Measurements from ENCODE around the gene IFT43.

IFT43 gene

DNA sequence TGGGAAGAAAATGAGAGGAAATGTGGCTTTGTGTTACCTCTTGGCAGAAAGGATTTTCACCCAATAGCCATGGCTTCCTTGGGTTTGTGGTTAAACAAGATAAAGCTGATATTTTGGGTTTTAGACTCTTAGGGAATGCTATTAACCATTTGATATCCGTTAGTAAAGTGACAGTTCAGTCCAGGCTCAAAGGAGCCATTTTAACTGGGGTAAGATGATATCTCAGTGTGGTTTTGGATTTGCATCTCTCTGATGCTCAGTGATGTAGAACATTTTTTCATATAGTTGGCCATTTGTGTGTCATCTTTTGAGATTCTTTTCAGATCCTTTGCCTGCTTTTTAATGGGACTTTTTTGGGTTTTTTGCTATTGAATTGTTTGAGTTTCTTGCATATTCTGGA, 30.1 kb downstream of the IFT43 start:
- DNase-seq (ENCODE audit: low spot score): no peak

DNA sequence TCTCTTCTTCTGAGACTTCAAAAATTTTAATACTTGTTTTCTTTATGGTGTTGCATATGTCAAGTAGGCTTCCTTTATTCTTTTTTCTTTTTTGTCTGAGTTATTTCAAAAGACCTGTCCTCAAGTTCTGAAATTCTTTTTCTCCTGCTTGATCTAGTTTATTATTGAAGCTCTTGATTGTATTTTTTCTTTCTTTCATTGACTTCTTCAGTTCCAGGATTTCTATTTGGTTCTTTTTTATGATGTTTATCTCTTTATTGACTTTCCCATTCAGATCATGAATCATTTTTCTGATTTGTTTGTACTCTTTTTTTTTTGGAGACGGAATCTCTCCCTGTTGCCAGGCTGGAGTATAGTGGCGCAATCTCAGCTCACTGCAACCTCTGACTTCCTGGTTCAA, 34.1 kb downstream of the IFT43 start:
- DNase-seq (ENCODE audit: low spot score): no peak

DNA sequence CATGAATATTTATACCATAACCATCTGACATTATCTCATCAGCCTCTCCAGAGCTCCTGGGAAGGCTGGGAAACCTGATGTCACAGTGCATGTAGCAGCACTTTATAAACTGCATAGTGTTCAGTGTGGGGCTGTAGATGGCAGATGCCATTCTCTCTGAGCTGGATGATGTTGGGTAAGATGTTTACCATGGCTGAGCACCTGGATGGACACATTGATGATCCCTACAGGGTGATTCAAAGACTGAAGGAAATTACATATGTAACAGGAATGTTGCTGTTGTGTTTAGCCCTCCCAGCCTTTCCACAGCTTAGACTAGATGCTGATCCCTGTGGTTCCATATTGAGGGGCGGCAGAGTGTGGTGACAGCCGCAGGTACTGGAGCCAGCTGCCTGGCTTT, 37.4 kb downstream of the IFT43 start:
- DNase-seq (ENCODE audit: low spot score): no peak

DNA sequence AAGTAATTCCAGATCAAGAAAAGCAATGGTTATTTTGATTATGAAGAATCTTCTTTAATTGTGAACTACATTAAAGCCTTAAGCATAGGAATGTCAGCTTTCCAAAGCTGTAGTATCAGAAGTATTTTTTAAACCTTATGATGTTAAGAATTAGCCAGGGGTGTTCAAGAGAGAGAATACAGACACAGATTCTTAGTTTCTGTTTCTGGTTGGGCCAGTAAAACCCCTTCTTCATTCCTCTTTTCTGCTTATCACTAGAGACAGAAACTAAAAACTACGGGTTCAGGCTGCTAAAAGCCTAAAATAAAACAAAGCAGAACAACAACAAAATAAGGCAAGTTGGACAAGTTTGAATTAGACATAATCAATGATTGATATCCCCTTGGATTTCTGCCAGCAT, 38.2 kb downstream of the IFT43 start:
- no peak for DNase-seq (ENCODE audit: low spot score)

DNA sequence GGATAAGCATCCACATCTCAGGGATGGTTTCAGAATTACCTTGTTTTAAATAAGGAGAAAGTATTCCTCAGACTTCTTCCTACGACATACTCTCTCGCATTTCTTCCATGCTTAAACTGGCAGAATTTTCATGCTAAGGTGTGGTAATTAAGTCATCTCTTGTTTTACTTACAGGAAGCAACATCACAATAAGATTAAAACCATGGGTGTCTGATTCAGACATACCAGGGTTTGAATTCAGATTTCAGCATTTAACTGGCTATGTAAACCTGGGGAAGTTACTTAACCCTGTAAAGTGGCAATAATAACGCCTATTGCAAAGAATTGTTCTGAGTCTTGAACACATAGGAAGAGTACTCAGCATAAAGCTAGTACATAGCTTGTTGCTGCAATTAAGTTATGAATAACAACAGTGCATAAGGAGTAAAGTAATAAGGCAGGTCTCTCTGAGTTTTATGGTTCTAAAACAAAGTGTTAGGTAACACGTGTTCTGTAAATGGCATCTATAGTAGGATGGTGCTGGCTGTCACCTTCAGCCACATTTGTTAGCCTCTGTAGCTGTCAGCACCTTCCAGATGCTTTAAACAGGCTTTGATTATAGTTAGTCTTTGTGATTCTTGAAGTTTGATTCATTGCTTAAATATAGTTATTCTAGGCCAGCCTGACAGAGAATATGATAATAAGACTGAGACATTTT, 38.8 kb downstream of the IFT43 start:
- no peak for DNase-seq (ENCODE audit: low spot score)

DNA sequence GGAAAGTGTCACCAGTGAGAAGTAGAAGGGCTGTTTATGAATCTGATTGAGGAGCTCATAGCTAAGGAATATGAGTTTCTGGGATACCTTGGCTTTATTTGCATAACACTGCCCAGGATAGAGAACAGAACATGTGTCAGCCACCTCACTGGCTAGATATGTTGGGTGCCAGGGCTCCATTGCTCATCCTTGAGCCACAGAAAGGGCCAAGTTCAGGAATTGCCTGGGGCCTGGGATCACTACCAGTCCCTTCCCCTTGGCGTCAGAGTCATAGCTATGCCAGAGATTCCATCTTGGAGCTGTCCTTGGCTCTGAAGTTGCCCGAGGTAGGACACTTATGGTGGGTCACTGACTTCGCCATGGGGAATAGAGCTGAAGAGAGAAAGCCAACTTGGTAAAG, 49.0 kb downstream of the IFT43 start:
- no peak for DNase-seq (ENCODE audit: low spot score)

DNA sequence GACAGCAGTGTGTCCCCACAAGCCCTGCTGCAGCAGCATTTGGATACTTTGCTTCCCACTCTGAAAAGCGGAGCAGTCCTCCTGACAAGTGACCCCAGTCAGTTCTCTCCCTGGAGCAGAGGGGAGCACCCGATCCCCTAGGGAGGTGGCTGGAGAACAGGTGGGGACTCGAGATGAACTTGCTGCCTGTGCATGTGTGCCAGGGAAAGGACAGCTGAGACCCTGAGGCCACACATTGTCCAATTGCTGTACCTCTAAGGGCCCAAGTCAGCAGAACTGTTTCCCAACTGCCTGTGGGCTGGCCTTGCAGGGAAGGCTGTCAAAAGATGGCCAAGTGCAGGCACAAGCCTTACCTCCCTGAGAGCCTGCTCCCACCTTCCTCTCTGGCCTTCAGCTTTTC, 55.1 kb downstream of the IFT43 start:
- DNase-seq (ENCODE audit: low spot score): no peak

DNA sequence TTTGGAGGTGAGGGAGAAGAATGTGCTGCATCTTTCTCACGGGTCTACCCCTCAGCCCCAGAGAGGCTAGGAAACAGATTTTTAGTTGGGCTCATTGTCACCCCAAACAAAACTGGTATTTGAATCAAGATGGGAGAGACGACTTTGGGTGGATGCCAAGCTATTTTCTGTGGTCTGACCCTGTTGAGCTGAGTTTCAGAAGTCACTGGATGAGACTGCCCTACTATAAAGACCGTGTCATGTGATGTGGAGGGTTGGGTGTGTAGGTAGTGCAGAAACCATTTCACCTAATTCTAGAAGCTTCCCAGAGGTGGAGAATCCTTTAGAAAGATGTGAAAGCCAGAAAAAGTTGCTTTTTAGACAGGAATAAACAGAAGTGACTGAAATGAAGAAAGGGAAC, 60.2 kb downstream of the IFT43 start:
- no peak for DNase-seq (ENCODE audit: low spot score)

DNA sequence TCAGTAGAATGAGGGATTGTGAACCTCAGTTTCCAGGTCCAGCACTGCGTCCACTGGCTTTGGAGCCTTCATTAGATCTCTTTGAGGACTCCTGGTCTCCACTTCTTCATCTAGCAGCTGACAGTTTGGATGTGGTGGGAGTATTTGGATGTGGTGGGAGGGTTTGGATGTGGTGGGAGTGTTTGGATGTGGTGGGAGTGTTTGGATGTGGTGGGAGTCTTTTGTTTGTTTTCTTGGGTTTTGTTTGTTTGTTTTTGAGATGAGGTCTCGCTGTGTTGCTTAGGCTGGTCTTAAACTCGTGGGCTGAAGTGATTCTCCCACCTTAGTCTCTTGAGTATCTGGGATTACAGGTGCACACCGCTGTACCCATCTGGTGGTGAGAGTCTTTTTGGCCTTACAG, 64.7 kb downstream of the IFT43 start:
- no peak for DNase-seq (ENCODE audit: low spot score)

DNA sequence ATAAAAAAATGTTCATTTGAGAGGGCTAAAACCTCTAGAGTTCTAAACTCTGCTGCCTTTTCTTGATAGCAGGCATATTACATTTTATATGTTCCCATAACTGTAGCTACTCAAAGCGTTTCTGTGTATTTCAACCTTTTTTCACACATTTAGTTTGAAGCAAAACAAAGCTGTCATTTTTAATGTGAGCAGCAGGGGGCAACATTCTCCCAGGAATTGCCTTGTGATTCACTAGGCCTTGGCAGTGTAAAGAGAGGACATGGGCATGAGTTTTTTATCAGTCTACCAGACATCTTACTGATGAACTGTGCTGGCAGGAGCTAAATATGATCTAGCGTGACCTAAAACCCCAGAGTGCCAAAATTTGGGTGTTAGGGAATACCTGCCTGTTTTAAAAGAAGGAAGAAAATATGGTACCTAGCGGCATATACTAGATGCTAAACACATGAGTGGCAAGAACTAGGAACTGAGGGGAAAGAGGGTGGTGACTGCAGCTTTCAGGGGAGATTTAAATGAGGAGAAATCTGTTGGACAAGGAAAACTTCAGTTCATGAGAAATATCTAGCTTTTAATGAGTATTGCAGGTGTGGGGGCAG, 65.3 kb downstream of the IFT43 start:
- DNase-seq (ENCODE audit: low spot score): peak; percentile 64

DNA sequence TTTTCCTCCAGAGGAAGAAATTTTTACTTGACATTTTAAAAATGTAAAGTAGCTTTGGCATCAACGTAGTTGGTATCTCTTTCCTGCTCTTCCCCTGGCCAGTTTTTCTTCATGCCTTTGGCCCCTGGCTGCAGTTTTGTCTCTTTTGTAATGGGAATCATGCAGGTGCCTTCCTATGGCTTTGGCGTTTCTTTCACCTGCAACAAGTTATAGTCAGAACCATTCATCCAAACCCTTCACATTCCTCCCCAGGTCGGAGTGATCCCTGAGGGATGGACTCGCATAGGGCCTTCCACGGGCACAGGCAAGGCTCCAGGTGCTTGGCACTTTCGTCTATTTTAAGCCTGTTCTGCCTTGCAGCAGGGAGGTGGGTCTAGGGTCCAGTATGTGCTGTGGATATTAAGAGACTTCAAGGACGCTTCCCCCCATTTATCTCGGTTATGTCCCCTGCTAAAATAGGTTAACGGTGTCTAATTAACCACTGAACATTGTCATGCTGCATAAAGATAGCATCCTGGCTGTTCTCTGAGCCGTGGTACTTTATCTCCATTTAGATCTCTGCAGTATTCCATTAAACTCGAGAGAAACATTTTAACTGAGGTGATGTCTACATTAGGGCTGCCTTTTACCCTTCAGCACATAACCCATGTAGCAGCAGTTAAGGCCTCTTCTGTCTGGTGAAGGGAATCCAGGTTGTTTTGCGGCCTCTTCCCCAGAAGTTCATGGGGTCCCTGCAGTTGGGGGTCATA, 66.3 kb downstream of the IFT43 start:
- no peak for DNase-seq (ENCODE audit: low spot score)

DNA sequence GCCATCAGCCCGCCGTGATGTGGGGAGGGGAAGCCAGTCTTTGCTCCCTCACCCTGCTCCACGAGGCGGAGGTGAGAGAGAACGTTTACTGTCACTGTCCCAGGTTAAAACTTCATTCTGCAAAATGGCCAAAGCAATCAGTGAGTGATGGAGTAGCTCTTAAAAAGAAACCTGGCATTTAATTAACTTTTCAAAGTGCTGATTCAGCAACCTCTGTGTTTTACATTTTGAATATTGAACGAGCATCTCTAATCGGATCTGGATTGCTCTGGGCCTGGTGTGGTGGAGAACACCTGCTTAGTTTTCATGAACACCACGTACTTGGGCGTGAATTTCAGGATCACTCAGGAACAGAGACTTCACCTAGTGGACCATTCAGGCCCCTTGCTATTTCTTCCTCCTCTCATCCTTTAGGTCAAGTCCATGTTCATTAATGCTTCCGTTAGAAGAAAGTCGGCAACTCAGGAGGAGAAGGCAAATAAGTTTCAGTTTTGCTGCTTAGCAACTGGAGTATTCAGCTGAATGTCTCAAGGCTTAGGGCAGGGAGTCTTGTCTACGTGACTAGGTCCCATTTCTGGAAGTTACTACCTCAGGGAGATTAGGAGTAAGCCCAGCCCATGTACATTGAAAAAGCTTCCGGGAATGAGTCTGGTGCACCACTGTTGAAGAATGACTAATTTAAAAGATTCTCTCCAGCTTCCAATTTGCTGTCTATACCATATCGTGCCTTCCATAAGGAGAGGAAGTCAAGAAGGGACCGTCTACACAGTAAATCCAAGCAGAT, 68.2 kb downstream of the IFT43 start:
- no peak for DNase-seq (ENCODE audit: low spot score)

DNA sequence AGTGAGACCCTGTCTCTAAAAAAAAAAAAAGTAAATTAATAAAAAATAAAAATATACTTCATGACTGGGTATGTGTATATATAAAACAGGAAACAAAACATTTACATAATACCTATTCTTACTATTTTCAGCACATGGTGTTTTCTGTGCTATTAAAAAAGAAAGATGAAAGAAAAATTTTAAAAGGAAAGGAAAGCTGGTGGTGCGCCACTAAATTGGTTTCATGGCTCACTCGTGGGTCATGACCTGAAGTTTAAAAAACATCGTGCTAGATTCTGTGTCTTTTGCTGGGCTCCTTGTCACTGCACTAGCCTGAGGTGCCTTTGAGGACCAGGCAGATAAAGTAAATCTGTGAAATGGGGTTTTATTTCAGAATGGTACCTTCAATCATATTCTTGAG, 69.8 kb downstream of the IFT43 start:
- DNase-seq (ENCODE audit: low spot score): no peak

DNA sequence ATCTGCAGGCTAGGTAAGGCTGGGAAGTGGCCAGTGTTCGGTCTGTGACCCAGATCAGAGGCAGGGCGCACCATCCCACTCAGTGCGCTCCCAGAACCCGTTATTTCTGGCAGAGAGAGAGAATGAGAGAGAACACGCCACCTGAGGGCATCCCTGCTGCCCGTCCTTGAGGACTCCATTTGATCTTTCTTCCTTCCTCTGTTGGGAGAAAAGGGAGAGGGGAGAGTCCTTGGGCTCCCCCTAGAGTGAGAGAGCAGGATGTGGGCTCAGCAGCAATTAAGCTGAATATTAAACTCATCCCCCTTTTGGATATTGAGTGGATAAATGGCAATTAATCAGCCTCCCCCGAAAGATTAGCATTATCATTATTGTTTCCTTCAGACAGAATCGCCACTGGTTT, 70.6 kb downstream of the IFT43 start:
- DNase-seq (ENCODE audit: low spot score): no peak

DNA sequence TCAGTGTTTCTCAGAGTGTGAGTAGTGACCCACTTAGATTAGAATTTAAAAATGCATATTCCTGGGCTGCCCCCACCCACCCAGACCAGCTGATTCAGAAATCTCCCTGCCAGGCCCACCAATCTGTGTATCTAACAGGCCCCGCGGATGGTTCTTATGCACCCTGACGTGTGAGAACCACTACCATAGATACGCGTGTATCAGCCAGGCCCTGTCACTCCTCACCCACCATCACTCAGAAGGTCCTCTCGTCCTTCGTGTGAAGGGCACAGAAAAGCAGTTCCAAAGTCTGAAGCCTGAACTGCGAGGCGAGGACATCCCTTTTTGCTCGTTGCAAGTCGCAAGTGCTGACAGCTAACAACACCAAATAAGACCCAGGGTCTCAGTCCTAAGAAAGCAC, 72.4 kb downstream of the IFT43 start:
- DNase-seq (ENCODE audit: low spot score): no peak

DNA sequence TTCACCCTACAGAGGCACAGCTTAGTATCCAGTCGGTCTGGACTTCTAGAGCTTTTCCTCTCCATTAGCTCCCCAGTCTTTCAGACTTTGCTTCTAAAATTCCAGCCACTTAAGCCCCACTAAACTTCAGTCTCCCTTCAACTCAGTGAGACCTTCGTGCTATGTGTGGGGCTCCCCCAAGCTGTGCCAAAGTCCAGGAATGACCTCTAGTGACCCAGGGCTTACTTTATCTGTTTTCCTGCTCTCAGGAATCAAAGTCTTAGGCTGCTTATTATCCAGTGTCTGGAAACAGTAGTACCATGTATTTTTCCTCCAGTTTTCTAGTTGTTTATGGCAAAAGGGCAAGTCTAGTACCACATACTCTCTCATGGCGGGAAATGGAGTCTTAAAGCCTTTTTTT, 77.8 kb downstream of the IFT43 start:
- DNase-seq (ENCODE audit: low spot score): no peak

DNA sequence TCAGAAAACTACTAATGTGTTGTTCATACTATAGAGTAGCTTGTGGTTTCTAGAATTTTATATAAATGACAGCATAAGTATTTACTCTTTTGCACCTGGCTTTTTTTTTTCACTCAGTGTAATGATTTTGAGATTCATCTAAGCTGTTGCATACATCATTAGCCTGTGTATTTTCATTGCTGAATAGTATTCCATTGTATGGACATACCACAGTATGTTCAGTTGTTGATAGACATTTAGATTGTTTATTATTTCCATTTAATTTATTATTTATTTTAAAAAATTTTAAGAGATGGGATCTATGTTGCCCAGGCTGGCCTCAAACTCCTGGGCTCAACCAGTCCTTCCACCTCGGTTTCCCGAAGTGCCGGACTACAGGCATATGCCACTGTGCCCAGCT, 80.0 kb downstream of the IFT43 start:
- no peak for DNase-seq (ENCODE audit: low spot score)

DNA sequence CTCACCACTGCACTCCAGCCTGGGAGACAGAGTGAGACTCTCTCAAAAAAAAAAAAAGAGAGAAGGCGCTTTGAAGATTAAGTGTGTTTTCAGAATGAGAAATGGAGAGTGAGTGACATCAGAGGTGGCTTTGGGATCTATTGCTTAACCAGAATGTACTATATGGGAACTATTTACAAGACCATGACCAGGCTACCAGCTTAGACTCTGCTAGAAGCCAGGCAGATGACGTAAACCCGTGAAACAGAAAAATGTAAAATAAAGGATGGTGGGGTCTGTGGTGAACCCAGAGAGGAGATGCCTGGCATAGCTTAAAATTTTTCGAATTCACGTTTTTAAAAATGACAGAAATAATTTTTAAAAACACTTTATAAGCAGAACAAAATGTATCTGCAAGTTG, 82.0 kb downstream of the IFT43 start:
- DNase-seq (ENCODE audit: low spot score): no peak

DNA sequence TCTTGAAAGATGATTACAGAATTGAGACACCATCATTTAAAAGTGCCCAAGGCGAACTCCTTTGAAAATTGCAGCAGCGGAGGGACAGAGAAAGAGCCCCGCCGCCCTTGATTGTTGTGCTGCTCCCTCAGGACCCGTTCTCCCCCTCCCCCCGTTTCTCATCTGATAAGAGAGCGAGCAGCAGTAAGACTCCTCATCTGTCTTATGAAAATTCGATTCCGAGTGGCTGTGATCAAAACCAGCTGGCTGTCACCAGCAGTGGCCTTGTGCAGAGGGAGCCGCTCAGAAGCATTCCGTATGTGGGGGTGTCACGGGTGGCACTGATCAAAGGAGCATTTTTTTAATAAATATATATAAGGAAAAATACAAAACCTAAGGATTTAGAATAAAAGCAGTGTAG, 88.2 kb downstream of the IFT43 start:
- DNase-seq (ENCODE audit: low spot score): no peak

DNA sequence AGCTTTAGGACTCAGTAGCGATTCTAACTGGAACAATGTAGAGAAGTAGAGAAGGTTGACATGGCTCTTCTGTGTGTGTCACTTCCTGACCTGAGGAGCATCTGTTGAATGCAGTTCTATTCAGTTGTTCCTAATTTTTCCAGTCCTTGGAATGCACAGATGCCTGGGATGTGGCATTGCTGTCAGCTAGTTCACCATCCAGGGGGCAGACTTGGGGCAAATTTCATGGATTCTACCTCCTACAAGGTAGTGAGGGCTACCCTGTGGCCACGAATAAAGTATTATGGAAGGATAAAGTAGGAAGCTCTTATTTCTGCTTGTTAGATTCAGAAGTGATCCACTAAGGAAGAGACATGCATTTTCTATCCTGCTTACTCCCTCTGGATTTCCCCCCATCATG, 91.8 kb downstream of the IFT43 start:
- DNase-seq (ENCODE audit: low spot score): no peak

DNA sequence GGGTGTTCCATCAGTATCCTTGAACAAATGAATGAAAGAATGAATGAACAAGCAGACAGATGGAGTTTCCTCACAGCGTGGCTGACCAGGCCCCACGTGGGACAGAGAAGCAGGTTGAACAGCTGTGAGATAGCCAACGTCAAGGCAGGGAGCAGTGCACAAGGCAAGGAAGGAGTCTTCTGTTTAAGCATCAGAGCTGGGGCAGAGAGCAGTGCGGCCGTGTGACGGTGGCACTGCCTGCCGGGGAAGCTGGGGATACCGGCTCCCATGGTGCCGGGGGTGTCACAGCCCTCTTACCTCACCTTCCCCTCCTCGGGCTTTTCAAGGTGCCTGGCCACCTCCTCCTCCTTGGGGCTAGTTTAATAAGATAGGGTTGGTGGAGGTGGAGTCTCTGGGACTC, 92.9 kb downstream of the IFT43 start:
- no peak for DNase-seq (ENCODE audit: low spot score)

DNA sequence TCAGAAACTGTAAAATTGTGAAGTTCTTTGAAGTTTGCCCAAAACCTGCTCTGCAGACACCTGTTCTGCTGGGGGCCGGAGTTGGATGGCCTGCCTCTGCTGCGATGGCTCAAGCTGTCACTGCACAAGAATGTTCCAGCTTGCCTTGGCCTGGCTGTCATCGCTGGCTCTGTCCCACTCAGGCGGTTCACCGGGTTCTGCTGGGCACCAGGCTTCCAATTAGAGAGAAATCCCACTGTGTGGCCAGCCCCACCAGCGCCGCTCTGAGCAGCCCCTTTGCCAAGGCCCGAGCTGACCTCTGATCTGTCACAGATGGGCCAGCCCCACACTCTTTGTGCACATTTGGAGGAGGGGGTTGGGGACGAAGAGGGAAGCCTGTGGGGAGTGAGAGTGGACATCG, 94.5 kb downstream of the IFT43 start:
- DNase-seq (ENCODE audit: low spot score): no peak

DNA sequence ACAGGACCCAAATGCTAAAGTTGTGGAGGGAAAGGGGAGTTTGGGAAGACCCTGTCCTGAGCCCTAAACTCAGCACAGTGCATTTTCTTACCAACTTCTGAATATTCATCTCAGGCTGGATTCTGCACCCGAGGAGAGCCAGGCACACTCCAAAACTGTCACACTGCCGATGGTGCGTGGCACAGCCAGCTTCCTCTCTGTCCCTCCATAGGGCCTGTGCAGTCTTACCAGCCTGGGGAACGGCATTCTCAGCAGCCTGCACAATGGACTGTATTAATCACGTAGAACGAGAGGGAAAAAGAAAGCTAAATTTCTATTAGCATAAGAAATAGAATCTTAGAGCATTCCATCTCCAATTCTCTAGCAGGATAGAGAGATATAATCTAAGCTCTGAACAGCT, 94.9 kb downstream of the IFT43 start:
- DNase-seq (ENCODE audit: low spot score): no peak
